ENCODE results near the gene CELA2B. TPM values are rescaled to one million over a fixed set of nuclear protein-coding genes. Genes with fewer than 3 reads are reported as not detected.
A peak's percentile ranks its signal among the peaks of the same experiment; 100 is the strongest.
"Not testable (repeated sequence)": the region's sequence is repeated elsewhere in the genome, so short reads cannot be mapped to it uniquely, and the experiment has no call there.

The CELA2B gene
- total RNA-seq (2022) (not detected in 2 replicates), Bru-seq, nascent RNA (not detected), BruChase-seq, experiment 1, labeled RNA remaining after a 6-hour chase (not detected), BruChase-seq, experiment 2, labeled RNA remaining after a 2-hour chase (not detected)
- long read RNA-seq: 0 reads

DNA sequence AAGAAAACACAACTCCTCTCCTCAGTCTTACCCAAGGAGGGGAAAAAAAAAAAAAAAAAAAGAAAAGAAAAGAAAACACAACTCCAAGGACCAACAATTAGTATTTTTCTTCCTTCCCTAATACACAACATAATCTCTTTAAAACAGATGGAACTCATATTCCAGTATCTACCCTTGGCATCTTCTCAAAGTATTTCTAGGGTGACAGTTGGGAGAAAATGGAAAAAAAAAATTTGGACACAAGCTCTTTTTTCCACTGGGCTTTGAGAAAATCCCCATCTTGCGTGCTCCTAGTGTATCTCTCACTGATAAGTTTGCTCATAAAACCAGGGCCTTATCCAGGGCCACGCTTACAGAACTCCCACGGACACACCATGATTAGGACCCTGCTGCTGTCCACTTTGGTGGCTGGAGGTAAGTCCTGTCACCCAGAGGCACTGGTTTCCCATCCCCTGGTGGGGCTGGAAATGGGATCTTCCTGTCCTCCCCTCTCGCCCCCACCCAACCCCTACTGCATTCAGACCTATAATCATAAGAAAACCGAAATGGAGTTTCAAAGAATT, at the start of gene CELA2B:
Gene CELA2B, plus strand, starts transcription at position 353 of the 563 bp plus-strand sequence. Its CDS starts 22 bp downstream, at position 375.
- intact Hi-C loops (cut with micrococcal nuclease; ENCODE audit: unreplicated experiment): loop anchor here (2.0 kb wide), 1 partner anchor 21 kb away; no protein-coding TSS in a partner anchor
- CTCF ChIA-PET: no interaction called here
- no peak within 1 kb of the TSS for H3K27ac Mint-ChIP-seq (ENCODE audit: unreplicated experiment)

DNA sequence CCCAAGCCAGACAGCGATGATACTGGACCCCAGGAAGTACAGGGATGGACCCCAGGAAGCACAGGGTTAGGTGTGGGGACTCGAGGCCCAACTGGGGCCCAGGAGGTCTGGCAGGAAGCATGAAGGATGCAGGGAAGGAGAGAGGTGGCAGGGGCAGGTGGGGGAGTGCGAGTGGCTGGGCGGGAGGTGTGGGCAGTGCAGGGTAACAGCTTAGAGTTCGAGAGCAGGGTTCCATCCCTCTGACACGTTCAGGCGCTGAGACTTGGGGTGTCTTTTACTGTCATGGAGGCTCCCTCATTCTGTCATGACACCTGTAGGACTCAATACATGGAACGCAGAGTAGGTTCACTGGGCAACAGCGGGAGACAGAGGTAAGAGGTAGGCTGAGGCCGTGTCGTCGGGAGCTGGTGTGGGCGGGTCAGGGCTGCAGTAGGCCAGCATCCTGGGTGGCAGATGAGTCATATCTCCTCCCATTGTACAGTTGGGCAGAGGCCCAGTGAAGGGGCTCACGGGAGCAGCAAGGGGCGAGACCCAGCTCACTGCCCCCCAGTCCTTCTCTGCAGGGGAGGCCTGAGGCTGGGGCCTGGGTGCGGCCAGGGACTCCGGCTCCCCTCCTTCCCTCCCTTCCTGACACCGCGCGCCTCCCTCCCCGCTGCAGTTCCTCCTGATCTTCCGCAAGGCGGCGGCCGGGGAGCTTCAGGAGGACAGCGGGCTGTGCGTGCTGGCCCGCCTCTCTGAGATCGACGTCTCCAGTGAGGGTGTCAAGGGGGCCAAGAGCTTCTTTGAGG, 49.2 kb upstream of the CELA2B start:
- no peaks in the 10 kb centered on the region for H3K9me3 Mint-ChIP-seq (ENCODE audit: low read depth, unreplicated experiment)
- peaks cover 35% of the 10 kb centered on the region for H3K36me3 Mint-ChIP-seq (ENCODE audit: insufficient read depth, unreplicated experiment)
- CTCF ChIA-PET: no interaction called here
- intact Hi-C loops (cut with micrococcal nuclease; ENCODE audit: unreplicated experiment): no loop called here
- peaks cover 25% of the 10 kb centered on the region for H3K4me1 Mint-ChIP-seq (ENCODE audit: low read depth, unreplicated experiment)
- no peaks in the 10 kb centered on the region for H3K27me3 Mint-ChIP-seq (ENCODE audit: unreplicated experiment)
- H3K4me3 Mint-ChIP-seq (ENCODE audit: low read depth, unreplicated experiment): no peak overlapping the region
- TF ChIP-seq, protein P1, sequence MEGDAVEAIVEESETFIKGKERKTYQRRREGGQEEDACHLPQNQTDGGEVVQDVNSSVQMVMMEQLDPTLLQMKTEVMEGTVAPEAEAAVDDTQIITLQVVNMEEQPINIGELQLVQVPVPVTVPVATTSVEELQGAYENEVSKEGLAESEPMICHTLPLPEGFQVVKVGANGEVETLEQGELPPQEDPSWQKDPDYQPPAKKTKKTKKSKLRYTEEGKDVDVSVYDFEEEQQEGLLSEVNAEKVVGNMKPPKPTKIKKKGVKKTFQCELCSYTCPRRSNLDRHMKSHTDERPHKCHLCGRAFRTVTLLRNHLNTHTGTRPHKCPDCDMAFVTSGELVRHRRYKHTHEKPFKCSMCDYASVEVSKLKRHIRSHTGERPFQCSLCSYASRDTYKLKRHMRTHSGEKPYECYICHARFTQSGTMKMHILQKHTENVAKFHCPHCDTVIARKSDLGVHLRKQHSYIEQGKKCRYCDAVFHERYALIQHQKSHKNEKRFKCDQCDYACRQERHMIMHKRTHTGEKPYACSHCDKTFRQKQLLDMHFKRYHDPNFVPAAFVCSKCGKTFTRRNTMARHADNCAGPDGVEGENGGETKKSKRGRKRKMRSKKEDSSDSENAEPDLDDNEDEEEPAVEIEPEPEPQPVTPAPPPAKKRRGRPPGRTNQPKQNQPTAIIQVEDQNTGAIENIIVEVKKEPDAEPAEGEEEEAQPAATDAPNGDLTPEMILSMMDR (IDR thresholded peaks at IDR 0.05; ENCODE audit: unreplicated experiment): no peak
- DNase-seq: no peak
- BruUV-seq (replicated peaks): no TSS peak
- H3K27ac Mint-ChIP-seq (ENCODE audit: unreplicated experiment): peak overlapping the region; percentile 50

More for the DNA sequence above, at the start of gene CELA2B:
- Mint-ChIP-seq H3K4me3 (ENCODE audit: low read depth, unreplicated experiment) (no peak within 1 kb of the TSS), H3K9me3 (ENCODE audit: low read depth, unreplicated experiment) (no peaks in the 10 kb centered on the region), H3K27me3 (ENCODE audit: unreplicated experiment) (no peaks in the 10 kb centered on the region), H3K4me1 (ENCODE audit: low read depth, unreplicated experiment) (no peaks in the 10 kb centered on the region), H3K36me3 (ENCODE audit: insufficient read depth, unreplicated experiment) (no peaks in the 10 kb centered on the region)
- TF ChIP-seq, protein P1 (IDR thresholded peaks at IDR 0.05; ENCODE audit: unreplicated experiment): no peak
- DNase-seq: no peak
- BruUV-seq (replicated peaks): no TSS peak

DNA sequence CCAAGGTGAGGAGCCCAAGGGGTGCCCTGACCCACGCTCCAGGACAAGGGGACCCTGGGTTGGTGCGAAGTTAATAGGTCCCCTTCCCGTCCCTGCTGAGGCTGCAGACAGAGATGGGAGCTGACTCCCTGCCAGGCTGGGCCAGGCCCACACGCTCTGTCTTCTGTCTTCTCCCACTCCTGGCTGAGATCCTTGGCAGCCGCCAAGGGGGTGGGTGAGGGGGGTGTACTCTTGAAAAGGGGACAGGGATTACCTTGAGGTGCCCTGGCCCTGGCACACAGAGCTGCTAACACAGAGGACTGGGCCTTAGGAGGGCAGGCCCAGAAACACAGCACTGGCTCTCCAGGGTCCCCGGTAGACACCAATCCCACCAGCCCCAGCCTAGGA, 48.6 kb upstream of the CELA2B start:
- no peak for DNase-seq
- Mint-ChIP-seq H3K27me3 (ENCODE audit: unreplicated experiment) (no peaks in the 10 kb centered on the region), H3K27ac (ENCODE audit: unreplicated experiment) (no peak overlapping the region), H3K36me3 (ENCODE audit: insufficient read depth, unreplicated experiment) (peaks cover 37% of the 10 kb centered on the region), H3K9me3 (ENCODE audit: low read depth, unreplicated experiment) (no peaks in the 10 kb centered on the region), H3K4me3 (ENCODE audit: low read depth, unreplicated experiment) (no peak overlapping the region), H3K4me1 (ENCODE audit: low read depth, unreplicated experiment) (peaks cover 25% of the 10 kb centered on the region)
- CTCF ChIA-PET: interaction anchor here (1.2 kb wide), 1 partner anchor 104 kb away, joined by 3 read pairs; no protein-coding TSS in a partner anchor
- TF ChIP-seq, protein P1 (IDR thresholded peaks at IDR 0.05; ENCODE audit: unreplicated experiment): no peak
- BruUV-seq (replicated peaks): no TSS peak
- intact Hi-C loops (cut with micrococcal nuclease; ENCODE audit: unreplicated experiment): no loop called here

DNA sequence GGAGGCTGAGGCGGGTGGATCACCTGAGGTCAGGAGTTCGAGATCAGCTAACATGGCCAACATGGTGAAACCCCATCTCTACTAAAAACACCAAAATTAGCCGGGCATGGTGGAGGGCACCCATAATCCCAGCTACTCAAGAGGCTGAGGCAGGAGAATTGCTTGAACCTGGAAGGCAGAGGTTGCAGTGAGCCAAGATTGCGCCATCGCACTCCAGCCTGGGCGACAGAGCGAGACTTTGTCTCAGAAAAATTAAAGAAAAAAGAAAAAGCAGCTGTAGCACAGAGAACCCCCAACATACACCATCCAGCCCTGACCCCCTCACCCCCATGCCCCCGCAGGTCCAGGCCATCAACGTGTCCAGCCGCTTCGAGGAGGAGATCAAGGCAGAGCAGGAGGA, 47.7 kb upstream of the CELA2B start:
- DNase-seq; BruUV-seq (replicated peaks); H3K27ac Mint-ChIP-seq (ENCODE audit: unreplicated experiment); intact Hi-C loops (cut with micrococcal nuclease; ENCODE audit: unreplicated experiment); H3K27me3 Mint-ChIP-seq (ENCODE audit: unreplicated experiment); H3K9me3 Mint-ChIP-seq (ENCODE audit: low read depth, unreplicated experiment); H3K4me3 Mint-ChIP-seq (ENCODE audit: low read depth, unreplicated experiment): not testable (repeated sequence)
- CTCF ChIA-PET: interaction anchor here (1.2 kb wide), 1 partner anchor 105 kb away, joined by 3 read pairs; no protein-coding TSS in a partner anchor
- H3K36me3 Mint-ChIP-seq (ENCODE audit: insufficient read depth, unreplicated experiment): peaks cover 47% of the 10 kb centered on the region
- H3K4me1 Mint-ChIP-seq (ENCODE audit: low read depth, unreplicated experiment): peaks cover 25% of the 10 kb centered on the region

Data from Calu3 (cell line).